Fibroblast of mammary gland (primary cell): ENCODE results near the gene SYCE3.

Experiments
- DNase-seq: peaks from one replicate; pipeline ENCODE4 v3.0.0-alpha.2; 2010; ENCODE audit warnings: low read depth
- H3K4me3 ChIP-seq: 2 replicates; pipeline ENCODE4 v1.5.1; 2011; ENCODE audit warnings: low read depth, mild to moderate bottlenecking, low read length, moderate library complexity; ENCODE audit not compliant: control insufficient read depth
- TF ChIP-seq, protein P1 (sequence below): conservative IDR thresholded peaks from 2 replicates; pipeline ENCODE4 v1.5.1; 2011; ENCODE audit warnings: low read depth, low read length, inconsistent platforms; ENCODE audit not compliant: control insufficient read depth, insufficient read depth

Gene SYCE3

DNA sequence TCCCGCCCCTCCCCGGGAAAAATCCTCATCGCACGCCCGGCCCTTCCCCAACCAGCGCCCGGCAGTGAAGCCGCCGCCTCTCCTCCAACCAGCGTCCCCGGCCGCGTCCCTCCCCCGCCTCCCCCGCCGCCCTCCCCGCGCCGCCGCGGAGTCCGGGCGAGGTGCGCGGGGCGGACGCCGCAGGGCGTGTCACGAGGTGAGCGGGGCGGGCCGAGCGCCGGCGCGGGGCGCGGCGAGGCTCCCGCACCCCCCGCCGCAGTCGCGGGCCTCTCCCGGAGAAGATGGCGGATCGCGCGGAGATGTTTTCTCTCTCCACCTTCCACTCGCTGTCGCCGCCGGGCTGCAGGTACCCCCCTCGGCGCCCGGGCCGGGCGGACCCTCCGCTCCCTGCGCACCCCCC is 37.8 kb upstream of the SYCE3 start, which contains the start of gene MAPK8IP2:
Gene MAPK8IP2 (plus strand): TSS at position 256 of the 400 bp plus-strand sequence. CDS start 26 bp downstream, at position 282.
- no peak for DNase-seq
- TF ChIP-seq, protein P1, sequence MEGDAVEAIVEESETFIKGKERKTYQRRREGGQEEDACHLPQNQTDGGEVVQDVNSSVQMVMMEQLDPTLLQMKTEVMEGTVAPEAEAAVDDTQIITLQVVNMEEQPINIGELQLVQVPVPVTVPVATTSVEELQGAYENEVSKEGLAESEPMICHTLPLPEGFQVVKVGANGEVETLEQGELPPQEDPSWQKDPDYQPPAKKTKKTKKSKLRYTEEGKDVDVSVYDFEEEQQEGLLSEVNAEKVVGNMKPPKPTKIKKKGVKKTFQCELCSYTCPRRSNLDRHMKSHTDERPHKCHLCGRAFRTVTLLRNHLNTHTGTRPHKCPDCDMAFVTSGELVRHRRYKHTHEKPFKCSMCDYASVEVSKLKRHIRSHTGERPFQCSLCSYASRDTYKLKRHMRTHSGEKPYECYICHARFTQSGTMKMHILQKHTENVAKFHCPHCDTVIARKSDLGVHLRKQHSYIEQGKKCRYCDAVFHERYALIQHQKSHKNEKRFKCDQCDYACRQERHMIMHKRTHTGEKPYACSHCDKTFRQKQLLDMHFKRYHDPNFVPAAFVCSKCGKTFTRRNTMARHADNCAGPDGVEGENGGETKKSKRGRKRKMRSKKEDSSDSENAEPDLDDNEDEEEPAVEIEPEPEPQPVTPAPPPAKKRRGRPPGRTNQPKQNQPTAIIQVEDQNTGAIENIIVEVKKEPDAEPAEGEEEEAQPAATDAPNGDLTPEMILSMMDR, result no peak
- H3K4me3 ChIP-seq, result no peak within 1 kb of the TSS

DNA sequence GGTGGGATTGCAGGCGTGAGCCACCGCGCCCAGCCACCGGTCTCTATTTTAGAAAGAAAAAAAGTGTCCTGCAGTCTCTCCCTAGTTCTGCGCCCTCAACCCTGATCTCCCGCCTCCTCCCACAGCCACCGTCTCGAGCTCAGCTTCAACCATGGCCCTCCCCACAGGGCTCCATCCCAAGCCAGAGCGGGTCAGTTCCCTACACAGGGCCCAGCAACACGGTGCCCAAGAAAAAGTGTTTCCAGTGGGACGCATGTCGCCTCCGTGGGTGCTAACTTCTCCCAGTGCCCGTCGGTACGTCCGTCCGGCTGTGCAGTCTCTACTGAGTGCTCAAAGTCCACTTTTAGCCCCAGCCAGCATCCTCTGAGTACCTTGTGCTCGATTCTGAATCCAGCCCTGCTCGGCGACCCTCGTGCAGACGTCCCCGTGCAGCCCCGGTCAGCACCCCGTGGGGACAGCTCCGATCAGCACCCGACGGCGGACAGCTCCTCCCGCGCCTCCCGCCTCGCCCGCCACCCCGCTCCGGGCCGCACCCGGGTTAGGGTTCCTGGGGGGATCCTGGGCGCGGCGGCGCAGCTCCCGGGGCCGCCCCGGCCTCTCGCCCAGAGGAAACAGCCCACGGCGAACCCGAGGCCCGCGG is 37.2 kb upstream of the SYCE3 start:
- TF ChIP-seq, protein P1, result no peak
- no peak for DNase-seq
- no peak overlapping the region for H3K4me3 ChIP-seq

DNA sequence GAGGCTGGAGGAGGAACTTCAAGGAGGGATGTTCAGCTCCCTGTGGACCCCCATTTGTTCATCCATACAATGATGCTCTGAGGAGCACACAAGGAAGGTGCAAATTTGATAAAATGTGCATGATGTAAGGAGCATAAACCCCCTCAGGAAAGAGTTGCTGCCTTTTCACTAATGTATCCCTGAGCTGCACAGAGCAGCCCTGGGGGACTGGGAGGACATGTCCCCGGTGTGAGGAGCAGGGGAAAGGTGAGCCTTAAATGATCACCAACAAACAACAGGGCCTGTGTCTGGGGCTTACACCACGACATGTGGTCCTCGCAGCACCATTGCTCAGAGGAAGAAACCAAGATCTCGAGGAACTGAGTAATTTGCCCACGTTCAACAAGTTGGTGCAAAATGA is 34.4 kb upstream of the SYCE3 start:
- no peak for DNase-seq
- no peak overlapping the region for H3K4me3 ChIP-seq
- TF ChIP-seq, protein P1, result no peak

DNA sequence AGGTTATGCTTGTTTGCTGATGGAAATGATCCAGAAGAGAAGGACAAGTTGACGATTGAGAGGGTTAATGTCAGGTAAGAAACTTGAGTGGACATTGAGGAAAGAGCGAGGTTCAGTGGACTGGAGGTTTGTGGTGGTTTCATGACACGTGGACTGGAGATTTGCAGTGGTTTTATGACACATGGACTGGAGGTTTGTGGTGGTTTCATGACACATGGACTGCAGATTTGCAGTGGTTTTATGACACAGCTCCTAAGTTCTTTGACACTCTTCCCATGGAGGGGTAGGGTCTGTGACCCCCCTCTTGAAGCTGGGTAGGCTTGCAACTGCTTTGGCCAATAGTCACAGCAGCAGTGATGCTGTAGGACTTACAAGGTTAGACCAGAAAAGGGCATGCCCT is 32.5 kb upstream of the SYCE3 start:
- DNase-seq, result no peak
- no peak overlapping the region for H3K4me3 ChIP-seq
- TF ChIP-seq, protein P1, result no peak

DNA sequence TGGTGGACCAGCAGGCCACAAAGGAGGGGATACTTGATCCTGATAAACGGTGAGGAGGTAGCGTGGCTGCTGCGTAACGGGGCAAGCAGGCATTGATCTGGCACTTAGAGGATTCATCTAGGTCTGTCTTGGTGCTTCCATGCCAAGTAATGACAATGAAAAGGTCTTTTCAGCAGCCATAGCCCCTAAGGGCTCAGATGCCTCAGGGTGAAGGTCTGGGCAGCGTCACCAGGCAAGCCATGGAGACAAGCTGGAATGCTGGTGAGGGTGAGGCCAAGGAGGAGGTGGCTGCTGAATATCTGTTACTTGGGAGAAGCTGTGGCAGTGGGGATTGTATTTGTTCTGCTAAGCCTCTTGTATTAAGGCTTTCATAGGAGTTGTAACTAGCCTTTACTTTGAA is 24.7 kb upstream of the SYCE3 start:
- DNase-seq, result no peak
- no peak overlapping the region for H3K4me3 ChIP-seq
- TF ChIP-seq, protein P1, result no peak

DNA sequence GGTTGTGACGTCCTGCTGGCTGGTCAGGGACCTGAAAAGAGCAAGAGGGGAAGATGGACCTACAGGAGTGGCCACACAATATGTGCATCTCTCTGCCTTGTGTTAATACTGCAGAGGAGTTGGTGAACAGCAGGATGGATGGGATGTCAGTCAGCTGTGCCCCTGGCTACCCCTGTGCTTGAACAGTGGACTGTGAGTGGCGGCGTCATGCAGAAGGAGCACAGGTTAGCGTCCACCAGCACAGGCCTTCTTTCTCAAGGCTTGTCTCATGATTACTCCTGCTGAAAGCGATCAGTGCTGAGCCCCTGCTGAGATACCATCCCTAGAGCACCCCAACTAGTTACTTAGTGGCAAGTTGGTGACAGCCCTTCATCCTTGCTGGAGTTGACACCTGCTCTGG is 23.7 kb upstream of the SYCE3 start:
- no peak overlapping the region for H3K4me3 ChIP-seq
- DNase-seq, result no peak
- TF ChIP-seq, protein P1, result no peak

DNA sequence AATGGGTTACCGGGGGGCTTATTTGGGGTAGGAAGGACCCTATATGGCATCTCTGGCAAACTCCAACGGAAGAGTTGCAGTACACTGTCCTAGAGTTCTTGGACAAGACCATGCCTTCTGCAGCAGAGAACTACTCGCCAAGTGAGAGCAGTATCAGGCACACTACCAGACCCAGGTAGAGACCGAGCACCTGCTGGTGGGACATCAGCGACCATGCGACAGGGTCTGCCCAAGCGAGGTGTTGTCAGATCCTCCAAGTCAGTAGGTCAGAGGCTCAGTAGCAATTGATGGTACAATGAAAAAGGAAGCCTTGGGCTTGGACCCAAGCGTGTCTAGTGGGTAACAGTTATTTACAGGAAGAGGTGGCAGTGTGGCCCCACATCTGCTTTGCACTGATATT is 23.1 kb upstream of the SYCE3 start:
- no peak for DNase-seq
- H3K4me3 ChIP-seq, result no peak overlapping the region
- TF ChIP-seq, protein P1, result no peak
